Measurements from ENCODE around the gene ANAPC13.

The ANAPC13 gene

GRCh38 chr3:134516905-134517304, 31.1 kb upstream of the ANAPC13 start:
- Histone ChIP-seq H3K9me3 (ENCODE audit: control insufficient read depth in 1 of 2, low read length in 2 of 2) (no peaks in the 10 kb centered on the region), H3K4me3 (ENCODE audit: low read depth in 1 of 2, low read length in 2 of 2) (no peak overlapping the region), H3K27me3 (ENCODE audit: control insufficient read depth in 1 of 2, insufficient read depth in 2 of 2, low read length in 2 of 2) (no peaks in the 10 kb centered on the region), H3K27ac (ENCODE audit: low read depth, low read length) (no peak overlapping the region), H3K4me1 (ENCODE audit: control insufficient read depth in 1 of 2, insufficient read depth in 2 of 2, low read length in 2 of 2) (no peaks in the 10 kb centered on the region), H3K36me3 (ENCODE audit: control insufficient read depth in 1 of 2, insufficient read depth in 2 of 2, low read length in 2 of 2) (no peaks in the 10 kb centered on the region), H3K9ac (ENCODE audit: low read depth in 1 of 2, low read length in 2 of 2) (no peak overlapping the region)

- Histone ChIP-seq H3K27me3 (ENCODE audit: control insufficient read depth in 1 of 2, insufficient read depth in 2 of 2, low read length in 2 of 2) (no peaks in the 10 kb centered on the region), H3K36me3 (ENCODE audit: control insufficient read depth in 1 of 2, insufficient read depth in 2 of 2, low read length in 2 of 2) (peaks cover 3 to 9% of the 10 kb centered on the region in 2 donors), H3K4me1 (ENCODE audit: control insufficient read depth in 1 of 2, insufficient read depth in 2 of 2, low read length in 2 of 2) (no peaks in the 10 kb centered on the region), H3K9ac (ENCODE audit: low read depth in 1 of 2, low read length in 2 of 2) (no peak overlapping the region), H3K9me3 (ENCODE audit: control insufficient read depth in 1 of 2, low read length in 2 of 2) (no peaks in the 10 kb centered on the region), H3K27ac (ENCODE audit: low read depth, low read length) (no peak overlapping the region), H3K4me3 (ENCODE audit: low read depth in 1 of 2, low read length in 2 of 2) (no peak overlapping the region)
Measured at GRCh38 chr3:134511500-134511899, 25.7 kb upstream of the ANAPC13 start.

GRCh38 chr3:134505485-134505884, 19.7 kb upstream of the ANAPC13 start:
- Histone ChIP-seq H3K4me1 (ENCODE audit: control insufficient read depth in 1 of 2, insufficient read depth in 2 of 2, low read length in 2 of 2) (peaks cover 0 to 3% of the 10 kb centered on the region in 2 donors), H3K27ac (ENCODE audit: low read depth, low read length) (no peak overlapping the region), H3K9me3 (ENCODE audit: control insufficient read depth in 1 of 2, low read length in 2 of 2) (peaks cover 2 to 6% of the 10 kb centered on the region in 2 donors), H3K9ac (ENCODE audit: low read depth in 1 of 2, low read length in 2 of 2) (no peak overlapping the region), H3K4me3 (ENCODE audit: low read depth in 1 of 2, low read length in 2 of 2) (no peak overlapping the region), H3K27me3 (ENCODE audit: control insufficient read depth in 1 of 2, insufficient read depth in 2 of 2, low read length in 2 of 2) (no peaks in the 10 kb centered on the region), H3K36me3 (ENCODE audit: control insufficient read depth in 1 of 2, insufficient read depth in 2 of 2, low read length in 2 of 2) (peaks cover 0 to 8% of the 10 kb centered on the region in 2 donors)

GRCh38 chr3:134504132-134504531, 18.3 kb upstream of the ANAPC13 start:
- Histone ChIP-seq H3K9me3 (ENCODE audit: control insufficient read depth in 1 of 2, low read length in 2 of 2) (peaks cover 2 to 6% of the 10 kb centered on the region in 2 donors), H3K36me3 (ENCODE audit: control insufficient read depth in 1 of 2, insufficient read depth in 2 of 2, low read length in 2 of 2) (peaks cover 0 to 2% of the 10 kb centered on the region in 2 donors), H3K27ac (ENCODE audit: low read depth, low read length) (no peak overlapping the region), H3K27me3 (ENCODE audit: control insufficient read depth in 1 of 2, insufficient read depth in 2 of 2, low read length in 2 of 2) (no peaks in the 10 kb centered on the region), H3K9ac (ENCODE audit: low read depth in 1 of 2, low read length in 2 of 2) (no peak overlapping the region), H3K4me1 (ENCODE audit: control insufficient read depth in 1 of 2, insufficient read depth in 2 of 2, low read length in 2 of 2) (peaks cover 0 to 3% of the 10 kb centered on the region in 2 donors), H3K4me3 (ENCODE audit: low read depth in 1 of 2, low read length in 2 of 2) (no peak overlapping the region)

- H3K36me3 ChIP-seq (ENCODE audit: control insufficient read depth in 1 of 2, insufficient read depth in 2 of 2, low read length in 2 of 2): no peaks in the 10 kb centered on the region
- H3K27ac ChIP-seq (ENCODE audit: low read depth, low read length): no peak overlapping the region
- H3K4me1 ChIP-seq (ENCODE audit: control insufficient read depth in 1 of 2, insufficient read depth in 2 of 2, low read length in 2 of 2): peaks cover 0 to 3% of the 10 kb centered on the region in 2 donors
- no peak overlapping the region for H3K4me3 ChIP-seq (ENCODE audit: low read depth in 1 of 2, low read length in 2 of 2)
- H3K9me3 ChIP-seq (ENCODE audit: control insufficient read depth in 1 of 2, low read length in 2 of 2): peaks cover 2 to 6% of the 10 kb centered on the region in 2 donors
- H3K27me3 ChIP-seq (ENCODE audit: control insufficient read depth in 1 of 2, insufficient read depth in 2 of 2, low read length in 2 of 2): no peaks in the 10 kb centered on the region
- H3K9ac ChIP-seq (ENCODE audit: low read depth in 1 of 2, low read length in 2 of 2): no peak overlapping the region
Measured at GRCh38 chr3:134503266-134503665, 17.5 kb upstream of the ANAPC13 start.

- Histone ChIP-seq H3K27me3 (ENCODE audit: control insufficient read depth in 1 of 2, insufficient read depth in 2 of 2, low read length in 2 of 2) (no peaks in the 10 kb centered on the region), H3K36me3 (ENCODE audit: control insufficient read depth in 1 of 2, insufficient read depth in 2 of 2, low read length in 2 of 2) (peaks cover 6 to 12% of the 10 kb centered on the region in 2 donors)
Measured at GRCh38 chr3:134496471-134497071, 10.8 kb upstream of the ANAPC13 start.

GRCh38 chr3:134495980-134496379, 10.2 kb upstream of the ANAPC13 start:
- H3K4me3 ChIP-seq (ENCODE audit: low read depth in 1 of 2, low read length in 2 of 2): no peak overlapping the region
- no peak overlapping the region for H3K27ac ChIP-seq (ENCODE audit: low read depth, low read length)
- H3K4me1 ChIP-seq (ENCODE audit: control insufficient read depth in 1 of 2, insufficient read depth in 2 of 2, low read length in 2 of 2): no peaks in the 10 kb centered on the region
- peaks cover 6 to 12% of the 10 kb centered on the region in 2 donors for H3K36me3 ChIP-seq (ENCODE audit: control insufficient read depth in 1 of 2, insufficient read depth in 2 of 2, low read length in 2 of 2)
- H3K9ac ChIP-seq (ENCODE audit: low read depth in 1 of 2, low read length in 2 of 2): no peak overlapping the region
- no peaks in the 10 kb centered on the region for H3K27me3 ChIP-seq (ENCODE audit: control insufficient read depth in 1 of 2, insufficient read depth in 2 of 2, low read length in 2 of 2)
- H3K9me3 ChIP-seq (ENCODE audit: control insufficient read depth in 1 of 2, low read length in 2 of 2): no peaks in the 10 kb centered on the region

More at GRCh38 chr3:134496471-134497071, 10.8 kb upstream of the ANAPC13 start:
- Histone ChIP-seq H3K9me3 (ENCODE audit: control insufficient read depth in 1 of 2, low read length in 2 of 2) (no peaks in the 10 kb centered on the region), H3K4me3 (ENCODE audit: low read depth in 1 of 2, low read length in 2 of 2) (no peak overlapping the region), H3K9ac (ENCODE audit: low read depth in 1 of 2, low read length in 2 of 2) (no peak overlapping the region), H3K4me1 (ENCODE audit: control insufficient read depth in 1 of 2, insufficient read depth in 2 of 2, low read length in 2 of 2) (no peaks in the 10 kb centered on the region), H3K27ac (ENCODE audit: low read depth, low read length) (no peak overlapping the region)

GRCh38 chr3:134494495-134494894, 8.7 kb upstream of the ANAPC13 start:
- Histone ChIP-seq H3K4me3 (ENCODE audit: low read depth in 1 of 2, low read length in 2 of 2) (no peak overlapping the region), H3K36me3 (ENCODE audit: control insufficient read depth in 1 of 2, insufficient read depth in 2 of 2, low read length in 2 of 2) (peaks cover 6 to 12% of the 10 kb centered on the region in 2 donors), H3K27ac (ENCODE audit: low read depth, low read length) (no peak overlapping the region), H3K9ac (ENCODE audit: low read depth in 1 of 2, low read length in 2 of 2) (no peak overlapping the region), H3K27me3 (ENCODE audit: control insufficient read depth in 1 of 2, insufficient read depth in 2 of 2, low read length in 2 of 2) (no peaks in the 10 kb centered on the region), H3K9me3 (ENCODE audit: control insufficient read depth in 1 of 2, low read length in 2 of 2) (peaks cover 0 to 2% of the 10 kb centered on the region in 2 donors), H3K4me1 (ENCODE audit: control insufficient read depth in 1 of 2, insufficient read depth in 2 of 2, low read length in 2 of 2) (no peaks in the 10 kb centered on the region)

- Histone ChIP-seq H3K4me3 (ENCODE audit: low read depth in 1 of 2, low read length in 2 of 2) (peak overlapping the region; percentile 90 to 99), H3K4me1 (ENCODE audit: control insufficient read depth in 1 of 2, insufficient read depth in 2 of 2, low read length in 2 of 2) (peaks cover 21 to 23% of the 10 kb centered on the region in 2 donors), H3K27ac (ENCODE audit: low read depth, low read length) (no peak overlapping the region), H3K27me3 (ENCODE audit: control insufficient read depth in 1 of 2, insufficient read depth in 2 of 2, low read length in 2 of 2) (no peaks in the 10 kb centered on the region), H3K36me3 (ENCODE audit: control insufficient read depth in 1 of 2, insufficient read depth in 2 of 2, low read length in 2 of 2) (peaks cover 3 to 6% of the 10 kb centered on the region in 2 donors), H3K9ac (ENCODE audit: low read depth in 1 of 2, low read length in 2 of 2) (peak overlapping the region; percentile 92 to 98), H3K9me3 (ENCODE audit: control insufficient read depth in 1 of 2, low read length in 2 of 2) (peaks cover 0 to 2% of the 10 kb centered on the region in 2 donors)
Measured at GRCh38 chr3:134487406-134487805, 1.6 kb upstream of the ANAPC13 start.

GRCh38 chr3:134486577-134487041, 824 bp upstream of the ANAPC13 start:
- H3K9me3 ChIP-seq (ENCODE audit: control insufficient read depth in 1 of 2, low read length in 2 of 2): peaks cover 0 to 2% of the 10 kb centered on the region in 2 donors
- peaks cover 21 to 23% of the 10 kb centered on the region in 2 donors for H3K4me1 ChIP-seq (ENCODE audit: control insufficient read depth in 1 of 2, insufficient read depth in 2 of 2, low read length in 2 of 2)
- H3K27ac ChIP-seq (ENCODE audit: low read depth, low read length): peak overlapping the region; percentile 94
- no peaks in the 10 kb centered on the region for H3K27me3 ChIP-seq (ENCODE audit: control insufficient read depth in 1 of 2, insufficient read depth in 2 of 2, low read length in 2 of 2)
- H3K36me3 ChIP-seq (ENCODE audit: control insufficient read depth in 1 of 2, insufficient read depth in 2 of 2, low read length in 2 of 2): peaks cover 8 to 13% of the 10 kb centered on the region in 2 donors
- peak overlapping the region; percentile 92 to 98 for H3K9ac ChIP-seq (ENCODE audit: low read depth in 1 of 2, low read length in 2 of 2)
- peak overlapping the region; percentile 90 to 99 for H3K4me3 ChIP-seq (ENCODE audit: low read depth in 1 of 2, low read length in 2 of 2)

All from duodenal mucosa (tissue), 2 donors.